HCT116 (cell line): ENCODE data around the gene DYDC2. TPM values are rescaled to one million over a fixed set of nuclear protein-coding genes. Genes with fewer than 3 reads are reported as not detected.
"Not testable (repeated sequence)": the region's sequence is repeated elsewhere in the genome, so short reads cannot be mapped to it uniquely, and the experiment has no call there.

Experiments used
- ATAC-seq: fragments of 200-7000 bp; cut with Tn5 transposase; 2 replicates; pipeline ENCODE4 v1.9.1; 2020; ENCODE audit warnings: mild to moderate bottlenecking, moderate library complexity
- BruUV-seq: library from RNA; stranded (reverse); fragments of 400-500 nt; replicated peaks from 2 replicates; lab custom pipeline; 2021; lab: Mats Ljungman, UMichigan
- CTCF ChIA-PET: fragments of 300-600 bp; sonication (Branson Sonifier 250); formaldehyde crosslinking; loops from one replicate; lab custom pipeline; 2021; ENCODE audit warnings: antibody characterized with exemption; lab: Charles Lee
- POLR2A ChIA-PET: fragments of 300-600, 350-600 bp; sonication (Branson Sonifier 250); formaldehyde crosslinking; loops from one replicate; lab custom pipeline; 2021; ENCODE audit warnings: antibody characterized with exemption; lab: Charles Lee
- RAD21 ChIA-PET, 2 experiments: fragments of 300-600 bp; sonication (Branson Sonifier 250); formaldehyde crosslinking; loops; one replicate each; lab custom pipeline; 2023; ENCODE audit warnings: low total read pairs in 2 of 2; ENCODE audit not compliant: uncharacterized antibody in 2 of 2, unreplicated experiment in 2 of 2, low non-redundant PET in 1 of 2; lab: Charles Lee
- DNase-seq: peaks from one replicate; pipeline ENCODE4 v3.0.0-alpha.2; 2010; ENCODE audit warnings: low read depth, low spot score
- H2AFZ ChIP-seq: fragments of 200-600 bp; shearing (Covaris generic), sonication (generic); 2 replicates; pipeline ENCODE4 v1.6.1; 2017; ENCODE audit warnings: low read depth, mixed run types, mixed read lengths, antibody characterized with exemption, low read length; ENCODE audit not compliant: poor library complexity, severe bottlenecking
- H3K27ac ChIP-seq: 2 replicates; pipeline ENCODE4 v1.5.1; 2012; ENCODE audit warnings: low read depth, low read length
- H3K27me3 ChIP-seq: fragments of 200-600 bp; sonication (generic); 2 replicates; pipeline ENCODE4 v1.6.1; 2016; ENCODE audit warnings: mixed run types, low read length, mixed read lengths; ENCODE audit not compliant: insufficient read depth
- H3K36me3 ChIP-seq, 2 experiments: fragments of 200-500 bp in 1 of 2; fragments of 200-600 bp in 1 of 2; sonication (Bioruptor generic) in 1 of 2; sonication (generic) in 1 of 2; 2 replicates each; pipeline versions ENCODE4 v1.5.1 to v1.6.1; 2014 to 2016; ENCODE audit warnings: low read length in 2 of 2, inconsistent platforms in 1 of 2, mixed read lengths in 1 of 2, mixed run types in 1 of 2; ENCODE audit not compliant: insufficient read depth in 2 of 2, control insufficient read depth in 1 of 2
- H3K4me1 ChIP-seq, 2 experiments: fragments of 200-600 bp in 1 of 2; sonication (generic) in 1 of 2; 2 replicates each; pipeline versions ENCODE4 v1.5.1 to v1.6.1; 2012 to 2017; ENCODE audit warnings: low read length in 2 of 2, inconsistent platforms in 1 of 2, mild to moderate bottlenecking in 1 of 2, mixed read lengths in 1 of 2, mixed run types in 1 of 2, moderate library complexity in 1 of 2; ENCODE audit not compliant: insufficient read depth in 2 of 2, control insufficient read depth in 1 of 2
- H3K4me2 ChIP-seq: fragments of 200-600 bp; sonication (generic); 2 replicates; pipeline ENCODE4 v1.6.1; 2017; ENCODE audit warnings: mixed run types, low read length, mixed read lengths
- H3K4me3 ChIP-seq, 2 experiments: fragments of 200-600 bp in 1 of 2; sonication (generic) in 1 of 2; replicated peaks in 1 of 2; 2 replicates each; pipeline ENCODE4 v1.5.1; 2011 to 2016; ENCODE audit warnings: low read length in 2 of 2, control low read depth in 1 of 2, low read depth in 1 of 2, mild to moderate bottlenecking in 1 of 2, mixed read lengths in 1 of 2, mixed run types in 1 of 2
- H3K79me2 ChIP-seq: fragments of 200-600 bp; sonication (generic); 2 replicates; pipeline ENCODE4 v1.6.1; 2017; ENCODE audit warnings: mild to moderate bottlenecking, mixed run types, low read length, moderate library complexity, mixed read lengths; ENCODE audit not compliant: insufficient read depth
- H3K9ac ChIP-seq: fragments of 200-600 bp; sonication (generic); 2 replicates; pipeline ENCODE4 v1.6.1; 2016; ENCODE audit warnings: low read length, mixed read lengths
- H3K9me2 ChIP-seq: fragments of 200-600 bp; sonication (generic), shearing (Covaris generic); 2 replicates; pipeline ENCODE4 v1.6.1; 2017; ENCODE audit warnings: mixed run types, mild to moderate bottlenecking, moderate library complexity; ENCODE audit not compliant: insufficient read depth
- H3K9me3 ChIP-seq, 2 experiments: fragments of 200-500 bp in 1 of 2; fragments of 200-600 bp in 1 of 2; sonication (Bioruptor generic) in 1 of 2; sonication (generic) in 1 of 2; 2 replicates each; pipeline ENCODE4 v1.6.1; 2014 to 2017; ENCODE audit warnings: low read length in 2 of 2, mixed read lengths in 2 of 2, inconsistent platforms in 1 of 2, low read depth in 1 of 2, mild to moderate bottlenecking in 1 of 2, mixed run types in 1 of 2, moderate library complexity in 1 of 2; ENCODE audit not compliant: control insufficient read depth in 1 of 2, insufficient read depth in 1 of 2
- H4K20me1 ChIP-seq: fragments of 200-600 bp; sonication (generic), shearing (Covaris generic); 2 replicates; pipeline ENCODE4 v1.6.1; 2017; ENCODE audit warnings: mixed run types, mild to moderate bottlenecking, moderate library complexity; ENCODE audit not compliant: insufficient read depth
- CBX3 ChIP-seq: IDR thresholded peaks from 2 replicates; pipeline ENCODE4 v1.6.1; 2012; ENCODE audit warnings: low read depth
- EGR1 ChIP-seq: IDR thresholded peaks from 2 replicates; pipeline ENCODE4 v1.6.1; 2012; ENCODE audit warnings: low read depth
- EZH2 ChIP-seq: fragments of 200-600 bp; sonication (generic); IDR thresholded peaks from 2 replicates; pipeline ENCODE4 v1.6.1; 2017; ENCODE audit warnings: antibody characterized with exemption, mixed run types
- JUND ChIP-seq: IDR thresholded peaks from 2 replicates; pipeline ENCODE4 v1.6.1; 2012
- MAX ChIP-seq: IDR thresholded peaks from 2 replicates; pipeline ENCODE4 v1.6.1; 2012
- POLR2AphosphoS5 ChIP-seq: IDR thresholded peaks from 2 replicates; pipeline ENCODE4 v1.6.1; 2011; ENCODE audit warnings: mild to moderate bottlenecking, low read depth, low read length, moderate library complexity
- RAD21 ChIP-seq: IDR thresholded peaks from 2 replicates; pipeline ENCODE4 v1.6.1; 2012; ENCODE audit warnings: low read depth, mild to moderate bottlenecking
- SIN3A ChIP-seq: IDR thresholded peaks from 2 replicates; pipeline ENCODE4 v1.6.1; 2012; ENCODE audit warnings: low read depth
- SP1 ChIP-seq: IDR thresholded peaks from 2 replicates; pipeline ENCODE4 v1.6.1; 2012; ENCODE audit warnings: low read depth
- SRF ChIP-seq: IDR thresholded peaks from 2 replicates; pipeline ENCODE4 v1.6.1; 2012; ENCODE audit warnings: low read depth
- TCF7L2 ChIP-seq: IDR thresholded peaks from 2 replicates; pipeline ENCODE4 v1.7.0; 2011; ENCODE audit warnings: borderline replicate concordance, inconsistent platforms; ENCODE audit not compliant: insufficient read depth, insufficient read length; ENCODE audit errors: extremely low read depth
- YY1 ChIP-seq: IDR thresholded peaks from 2 replicates; pipeline ENCODE4 v1.6.1; 2011; ENCODE audit warnings: low read length, low read depth, moderate library complexity, mild to moderate bottlenecking; ENCODE audit not compliant: insufficient replicate concordance; ENCODE audit errors: extremely low read depth
- ZFX ChIP-seq: fragments of 450-650 bp; IDR thresholded peaks from 2 replicates; pipeline ENCODE4 v1.6.1; 2017
- ZNF274 ChIP-seq: fragments of 200-500 bp; sonication (Bioruptor generic); IDR thresholded peaks from 2 replicates; pipeline ENCODE4 v1.6.1; 2014; ENCODE audit warnings: mild to moderate bottlenecking, low read depth, low read length, inconsistent platforms
- intact Hi-C: fragments of 100-400 bp; cut with micrococcal nuclease; formaldehyde crosslinking; loops from 2 replicates; pipeline ENCODE4 v1.10.0; 2022
- total RNA-seq: library from RNA; stranded (reverse); gene quantifications from one replicate; pipeline ENCODE4 v1.2.1, GENCODE V29; 2021; ENCODE audit not compliant: unreplicated experiment
- TF ChIP-seq, protein P1 (sequence below): IDR thresholded peaks from 2 replicates; pipeline ENCODE4 v1.6.1; 2011; ENCODE audit warnings: mild to moderate bottlenecking, low read length, moderate library complexity; ENCODE audit not compliant: insufficient replicate concordance; ENCODE audit errors: extremely low read depth
- TF ChIP-seq, protein P2 (sequence below): IDR thresholded peaks from 2 replicates; pipeline ENCODE4 v1.6.1; 2012

Gene DYDC2
- total RNA-seq, 1 experiment from 2014 or later = not detected

DNA sequence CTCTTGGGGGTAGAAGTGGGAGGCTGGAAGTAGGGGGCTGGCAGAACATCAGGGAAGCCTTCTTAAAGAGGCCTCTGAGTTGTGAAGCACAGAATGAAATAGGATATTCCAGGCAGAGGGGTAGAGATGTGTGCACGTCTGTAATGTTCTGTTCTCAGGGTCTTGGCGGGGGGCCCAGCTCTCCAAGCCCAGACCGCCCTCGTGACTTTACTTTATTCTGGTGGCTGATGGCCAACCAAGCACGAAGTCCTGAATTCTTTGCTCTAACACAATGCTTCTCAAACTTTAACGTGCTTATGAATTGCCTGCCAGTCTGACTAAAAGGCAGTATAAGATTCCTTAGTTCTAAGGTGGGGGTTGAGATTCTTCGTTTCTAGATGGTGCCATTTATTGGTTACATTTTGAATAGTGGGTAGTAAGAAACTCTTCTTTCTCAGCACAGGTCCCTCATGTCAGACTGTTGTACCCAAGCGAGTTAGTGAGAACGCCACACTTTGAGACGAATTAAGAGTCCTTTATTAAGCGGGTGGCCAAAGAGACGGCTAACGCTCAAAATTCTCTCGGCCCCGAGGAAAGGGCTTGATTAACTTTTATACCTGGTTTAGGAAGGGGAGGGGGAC lies 60.0 kb downstream of the DYDC2 start:
- no peaks in the 10 kb centered on the region for H3K9me2 ChIP-seq
- H3K4me2 ChIP-seq = no peak overlapping the region
- BruUV-seq = no TSS peak
- CTCF ChIA-PET = no interaction called here
- ATAC-seq (no peak), DNase-seq (no peak)
- H3K27ac ChIP-seq = no peak overlapping the region
- no peaks in the 10 kb centered on the region for H3K4me1 ChIP-seq
- no peak overlapping the region for H3K4me3 ChIP-seq
- no peaks in the 10 kb centered on the region for H3K79me2 ChIP-seq
- intact Hi-C loops = no loop called here
- POLR2A ChIA-PET = no interaction called here
- no peaks in the 10 kb centered on the region for H3K36me3 ChIP-seq
- no peak overlapping the region for H3K9ac ChIP-seq
- TF ChIP-seq SP1 (no peak), RAD21 (no peak), POLR2AphosphoS5 (no peak), TCF7L2 (no peak), EGR1 (no peak), ZFX (no peak), CBX3 (no peak), MAX (no peak), EZH2 (no peak), YY1 (no peak), JUND (no peak), SIN3A (no peak), SRF (no peak), ZNF274 (no peak)
- TF ChIP-seq, protein P1, sequence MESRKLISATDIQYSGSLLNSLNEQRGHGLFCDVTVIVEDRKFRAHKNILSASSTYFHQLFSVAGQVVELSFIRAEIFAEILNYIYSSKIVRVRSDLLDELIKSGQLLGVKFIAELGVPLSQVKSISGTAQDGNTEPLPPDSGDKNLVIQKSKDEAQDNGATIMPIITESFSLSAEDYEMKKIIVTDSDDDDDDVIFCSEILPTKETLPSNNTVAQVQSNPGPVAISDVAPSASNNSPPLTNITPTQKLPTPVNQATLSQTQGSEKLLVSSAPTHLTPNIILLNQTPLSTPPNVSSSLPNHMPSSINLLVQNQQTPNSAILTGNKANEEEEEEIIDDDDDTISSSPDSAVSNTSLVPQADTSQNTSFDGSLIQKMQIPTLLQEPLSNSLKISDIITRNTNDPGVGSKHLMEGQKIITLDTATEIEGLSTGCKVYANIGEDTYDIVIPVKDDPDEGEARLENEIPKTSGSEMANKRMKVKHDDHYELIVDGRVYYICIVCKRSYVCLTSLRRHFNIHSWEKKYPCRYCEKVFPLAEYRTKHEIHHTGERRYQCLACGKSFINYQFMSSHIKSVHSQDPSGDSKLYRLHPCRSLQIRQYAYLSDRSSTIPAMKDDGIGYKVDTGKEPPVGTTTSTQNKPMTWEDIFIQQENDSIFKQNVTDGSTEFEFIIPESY = no peak
- TF ChIP-seq, protein P2, sequence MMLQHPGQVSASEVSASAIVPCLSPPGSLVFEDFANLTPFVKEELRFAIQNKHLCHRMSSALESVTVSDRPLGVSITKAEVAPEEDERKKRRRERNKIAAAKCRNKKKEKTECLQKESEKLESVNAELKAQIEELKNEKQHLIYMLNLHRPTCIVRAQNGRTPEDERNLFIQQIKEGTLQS = no peak
- H3K9me3 ChIP-seq = no peaks in the 10 kb centered on the region
- no peaks in the 10 kb centered on the region for H4K20me1 ChIP-seq
- no peaks in the 10 kb centered on the region for H3K27me3 ChIP-seq
- H2AFZ ChIP-seq = no peak overlapping the region
- RAD21 ChIA-PET = no interaction called here

DNA sequence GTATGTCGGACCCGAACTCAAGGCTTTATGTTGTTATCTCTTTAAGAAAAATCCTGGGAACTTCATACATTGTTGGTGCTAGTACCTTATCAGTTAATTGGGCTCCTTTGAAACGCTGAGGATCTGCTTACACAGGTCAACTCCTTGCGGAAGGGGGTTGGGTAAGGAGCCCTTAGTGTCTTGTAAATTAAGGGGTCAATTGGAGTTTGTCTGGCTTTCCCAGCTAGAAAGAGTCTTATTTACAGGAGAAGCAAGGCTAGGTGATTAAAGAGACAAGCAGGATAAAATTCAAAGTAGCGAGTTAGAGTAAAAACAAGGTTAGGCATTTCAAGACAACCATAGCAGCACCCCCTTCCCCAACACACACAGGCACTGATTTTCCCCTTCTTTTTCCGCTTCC lies 60.7 kb downstream of the DYDC2 start:
- DNase-seq, H3K9me2 ChIP-seq, H3K9me3 ChIP-seq, CTCF ChIA-PET, RAD21 ChIA-PET, H2AFZ ChIP-seq, H3K27ac ChIP-seq, H3K27me3 ChIP-seq, H3K36me3 ChIP-seq, H3K4me3 ChIP-seq, intact Hi-C loops, H3K4me2 ChIP-seq, POLR2A ChIA-PET, H4K20me1 ChIP-seq, H3K9ac ChIP-seq, ATAC-seq, H3K79me2 ChIP-seq, BruUV-seq, H3K4me1 ChIP-seq: not testable (repeated sequence)
